Measurements from ENCODE around the gene MICA.
A peak's percentile ranks its signal among the peaks of the same experiment; 100 is the strongest.

The MICA gene

DNA sequence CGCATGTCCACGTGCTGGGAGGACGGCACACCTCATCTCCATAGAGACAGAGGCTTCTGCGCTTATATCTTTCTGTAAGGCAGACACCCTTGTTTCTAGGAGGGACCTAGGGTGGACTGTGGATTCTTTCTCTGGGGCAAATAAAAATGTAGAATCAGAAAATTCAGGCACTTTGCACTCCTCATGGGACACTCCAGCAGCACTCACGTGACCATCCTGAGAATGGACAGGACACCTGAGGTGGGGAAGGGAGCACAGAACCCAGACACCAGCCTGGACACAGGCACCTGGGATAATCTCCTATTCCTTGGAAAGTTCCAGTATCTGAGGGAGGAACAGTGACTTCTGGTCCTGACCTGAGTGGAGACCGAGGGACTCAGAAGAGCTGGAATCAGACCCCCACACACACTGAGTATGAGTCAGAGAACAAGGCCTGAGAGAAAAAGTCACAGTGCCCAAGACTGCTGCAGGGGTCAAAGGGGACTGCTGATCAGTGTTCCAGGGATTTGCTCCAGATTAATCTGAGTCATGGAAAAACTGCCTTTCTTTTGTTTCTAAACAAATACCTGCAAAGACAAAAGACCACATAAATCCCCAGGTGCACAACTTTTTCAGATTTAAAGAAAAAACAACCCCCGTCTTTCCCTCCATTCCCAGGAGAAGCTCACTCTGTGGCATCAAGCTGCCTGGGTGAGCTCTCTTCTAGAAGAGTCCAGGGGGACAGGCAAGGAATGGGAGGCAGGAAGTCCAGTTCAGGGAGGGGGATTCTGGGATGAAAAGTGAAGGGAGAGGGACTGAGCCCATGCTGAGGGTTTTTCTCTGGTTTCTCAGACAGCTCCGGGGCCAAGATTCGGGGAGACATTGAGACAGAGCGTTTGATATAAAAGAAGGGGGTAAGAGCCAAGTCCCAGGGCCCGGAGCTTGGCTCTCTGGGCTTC lies 58.9 kb downstream of the MICA start:
- no peak for DNase-seq

DNA sequence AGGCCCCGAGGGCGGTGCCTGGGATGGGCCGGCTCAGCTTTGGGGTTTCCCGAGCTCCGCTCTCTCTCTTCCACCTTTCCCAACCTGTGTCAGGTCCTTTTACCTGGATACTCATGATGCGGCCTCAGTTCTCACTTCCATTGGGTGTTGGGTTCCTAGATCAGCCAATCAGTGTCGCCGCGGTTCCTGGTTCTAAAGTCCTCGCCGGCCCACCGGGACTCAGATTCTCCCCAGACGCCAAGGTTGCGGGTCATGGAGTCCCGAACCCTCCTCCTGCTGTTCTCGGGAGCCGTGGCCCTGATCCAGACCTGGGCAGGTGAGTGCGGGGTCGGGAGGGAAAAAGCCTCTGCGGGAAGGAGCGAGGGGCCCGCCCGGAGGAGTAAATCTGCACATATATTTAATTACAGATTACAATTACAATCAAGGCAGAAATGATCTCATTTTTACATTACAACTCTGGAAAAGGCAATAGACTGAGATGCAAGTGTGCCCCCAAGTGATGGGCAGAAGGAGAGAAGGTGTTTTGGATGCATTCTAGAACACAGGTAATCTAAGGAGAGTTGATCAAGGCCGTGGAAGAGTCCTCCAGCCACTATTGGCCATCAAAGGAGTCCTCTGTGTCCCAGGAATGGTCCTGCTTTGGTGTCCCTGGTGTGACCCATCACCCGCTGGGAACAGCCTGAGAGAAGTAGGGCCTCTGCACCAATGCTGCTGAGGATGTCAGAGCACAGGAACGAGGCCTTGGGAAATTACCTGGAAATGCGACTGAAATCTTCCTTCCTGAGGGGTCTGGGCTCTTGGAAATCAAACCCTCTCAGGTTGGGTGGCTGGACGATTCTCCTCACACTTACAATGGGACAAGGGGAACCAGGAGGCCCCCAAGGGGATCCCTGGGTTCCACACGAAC lies 59.8 kb downstream of the MICA start:
- DNase-seq, result peak; percentile 84 to 86

DNA sequence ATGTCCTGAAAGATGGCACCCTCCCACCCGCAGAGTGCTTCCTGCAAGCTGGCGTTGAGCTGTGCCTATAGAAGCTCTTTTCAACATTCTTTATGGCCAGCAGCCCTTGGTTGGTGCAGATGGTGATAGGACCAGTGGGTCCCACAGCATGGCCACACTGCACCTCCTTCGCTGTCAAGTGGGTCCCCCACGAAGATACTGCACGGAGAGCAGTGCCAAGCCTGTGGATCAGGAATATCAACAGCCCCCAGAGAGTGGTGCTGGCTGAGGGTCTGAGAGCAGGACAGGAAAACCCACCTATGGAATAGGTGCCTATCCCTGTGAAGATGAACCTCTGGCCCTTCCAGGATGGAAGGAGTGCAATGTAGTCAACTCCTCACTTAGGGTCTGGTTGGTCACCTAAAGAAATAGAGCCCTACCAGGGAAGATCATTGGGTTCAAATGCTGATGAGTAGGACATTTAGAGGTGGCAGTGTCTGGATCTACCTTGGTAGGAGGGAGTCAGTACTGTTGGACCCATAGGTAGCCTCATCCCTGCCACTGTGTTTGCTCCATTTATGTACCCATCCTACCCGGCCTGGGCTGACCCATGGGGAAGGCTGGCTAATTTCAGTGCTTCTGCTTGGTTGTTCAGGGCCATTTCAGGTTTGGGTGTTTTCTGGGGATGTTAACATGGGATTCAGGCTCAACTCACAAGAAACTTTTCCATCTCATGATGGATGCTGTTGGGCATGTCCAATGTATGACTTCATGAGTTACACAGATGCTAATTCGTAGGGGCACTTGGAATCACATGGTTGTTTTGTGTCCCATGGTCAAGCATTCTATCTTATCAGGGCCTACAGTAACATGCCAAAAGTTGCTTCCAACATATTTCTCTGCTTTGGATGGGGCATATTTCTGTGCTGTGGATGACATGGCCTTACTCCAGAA lies 61.1 kb downstream of the MICA start:
- DNase-seq, result no peak
